CD4-positive, alpha-beta T cell (primary cell): Measurements from ENCODE around the gene GABARAP. TPM values are rescaled to one million over a fixed set of nuclear protein-coding genes. Genes with fewer than 3 reads are reported as not detected.
A peak's percentile ranks its signal among the peaks of the same experiment; 100 is the strongest.

ENCODE experiments used
- ATAC-seq: fragments of 200-7000 bp; cut with Tn5 transposase; one replicate; pipeline ENCODE4 v1.10.0; 2022; ENCODE audit warnings: mild to moderate bottlenecking; ENCODE audit not compliant: poor library complexity
- CTCF ChIA-PET: fragments of 350-600 bp; sonication (Branson Sonifier 250); formaldehyde crosslinking; loops from one replicate; lab custom pipeline; 2021; ENCODE audit warnings: antibody characterized with exemption, inconsistent platforms; lab: Charles Lee
- POLR2A ChIA-PET: fragments of 350-600 bp; sonication (Branson Sonifier 250); formaldehyde crosslinking; loops from one replicate; lab custom pipeline; 2021; ENCODE audit warnings: antibody characterized with exemption, inconsistent platforms; lab: Charles Lee
- DNase-seq, 14 experiments: peaks; one replicate each; pipeline ENCODE4 v3.0.0-alpha.2; 2013 to 2020; ENCODE audit warnings: mixed read lengths in 2 of 14
- H3K27ac ChIP-seq, 2 donors: one replicate each; pipeline versions ENCODE4 v1.5.1 to v1.7.0; 2013; ENCODE audit warnings: low read length in 2 of 2, low read depth in 1 of 2, mild to moderate bottlenecking in 1 of 2
- H3K27me3 ChIP-seq, 2 experiments: 1 replicate in 1 of 2; 2 replicates in 1 of 2; pipeline versions ENCODE4 v1.6.1 to v1.7.0; 2013; ENCODE audit warnings: low read length in 2 of 2, control low read depth in 1 of 2, mild to moderate bottlenecking in 1 of 2, moderate library complexity in 1 of 2; ENCODE audit not compliant: insufficient read depth in 2 of 2, control insufficient read depth in 1 of 2
- H3K36me3 ChIP-seq: one replicate; pipeline ENCODE4 v1.6.1; 2013; ENCODE audit warnings: low read length, control low read depth; ENCODE audit not compliant: insufficient read depth
- H3K4me1 ChIP-seq: one replicate; pipeline ENCODE4 v1.6.1; 2013; ENCODE audit warnings: low read length, control low read depth; ENCODE audit not compliant: insufficient read depth
- H3K4me3 ChIP-seq: one replicate; pipeline ENCODE4 v1.5.1; 2013; ENCODE audit warnings: mild to moderate bottlenecking, low read length, moderate library complexity
- H3K9me3 ChIP-seq, 2 experiments: 1 replicate in 1 of 2; 2 replicates in 1 of 2; pipeline versions ENCODE4 v1.6.1 to v1.7.0; 2013; ENCODE audit warnings: low read length in 2 of 2, mild to moderate bottlenecking in 2 of 2, control low read depth in 1 of 2, moderate library complexity in 1 of 2; ENCODE audit not compliant: control insufficient read depth in 1 of 2, insufficient read depth in 1 of 2
- H3K27ac Mint-ChIP-seq: one replicate; pipeline ENCODE4 v1.8.0; 2020; ENCODE audit warnings: mixed read lengths
- H3K27me3 Mint-ChIP-seq: one replicate; pipeline ENCODE4 v1.8.0; 2021; ENCODE audit warnings: mixed read lengths
- H3K36me3 Mint-ChIP-seq: one replicate; pipeline ENCODE4 v1.8.0; 2021; ENCODE audit warnings: low read depth, mixed read lengths
- H3K4me1 Mint-ChIP-seq: one replicate; pipeline ENCODE4 v1.8.0; 2021; ENCODE audit warnings: low read depth, mixed read lengths
- H3K4me3 Mint-ChIP-seq: one replicate; pipeline ENCODE4 v1.8.0; 2020; ENCODE audit warnings: mild to moderate bottlenecking, mixed read lengths
- H3K9me3 Mint-ChIP-seq: one replicate; pipeline ENCODE4 v1.8.0; 2020; ENCODE audit warnings: mixed read lengths
- CTCF ChIP-seq: fragments of 200-600 bp; IDR thresholded peaks from one replicate; pipeline ENCODE4 v1.8.0; 2022; ENCODE audit warnings: antibody characterized with exemption, mild to moderate bottlenecking
- intact Hi-C, 2 experiments: fragments of 100-400 bp; cut with DNase I in 1 of 2; cut with micrococcal nuclease in 1 of 2; formaldehyde crosslinking; loops; one replicate each; pipeline versions ENCODE4 v1.15.1 to v1.9.0; 2023 to 2025; cut with DNase I, micrococcal nuclease
- total RNA-seq, 174 experiments: library from RNA in 2 of 174; stranded (reverse) in 2 of 174; gene quantifications; one replicate each; pipeline ENCODE4 v1.2.3 and lab custom pipeline; 2021 to 2026

GABARAP gene
- total RNA-seq, 2 experiments from 2014 or later: 182 to 195 TPM

- ChIA-PET POLR2A (no interaction called here), CTCF (no interaction called here)
- H3K4me3 Mint-ChIP-seq: no peak overlapping the region
- Histone ChIP-seq H3K4me1 (peaks cover 26% of the 10 kb centered on the region), H3K9me3 (no peaks in the 10 kb centered on the region), H3K27ac (no peak overlapping the region), H3K27me3 (no peaks in the 10 kb centered on the region), H3K4me3 (no peak overlapping the region), H3K36me3 (peaks cover 61% of the 10 kb centered on the region)
- H3K9me3 Mint-ChIP-seq: no peaks in the 10 kb centered on the region
- intact Hi-C loops: no loop called here
- H3K27me3 Mint-ChIP-seq: no peaks in the 10 kb centered on the region
- H3K27ac Mint-ChIP-seq: no peak overlapping the region
- peaks cover 67% of the 10 kb centered on the region for H3K36me3 Mint-ChIP-seq
- TF ChIP-seq CTCF: no peak
- ATAC-seq (no peak), DNase-seq (no peak)
- H3K4me1 Mint-ChIP-seq: peaks cover 28% of the 10 kb centered on the region
Observed at GRCh38 chr17:7228920-7229319, 13.3 kb downstream of the GABARAP start.

DNA sequence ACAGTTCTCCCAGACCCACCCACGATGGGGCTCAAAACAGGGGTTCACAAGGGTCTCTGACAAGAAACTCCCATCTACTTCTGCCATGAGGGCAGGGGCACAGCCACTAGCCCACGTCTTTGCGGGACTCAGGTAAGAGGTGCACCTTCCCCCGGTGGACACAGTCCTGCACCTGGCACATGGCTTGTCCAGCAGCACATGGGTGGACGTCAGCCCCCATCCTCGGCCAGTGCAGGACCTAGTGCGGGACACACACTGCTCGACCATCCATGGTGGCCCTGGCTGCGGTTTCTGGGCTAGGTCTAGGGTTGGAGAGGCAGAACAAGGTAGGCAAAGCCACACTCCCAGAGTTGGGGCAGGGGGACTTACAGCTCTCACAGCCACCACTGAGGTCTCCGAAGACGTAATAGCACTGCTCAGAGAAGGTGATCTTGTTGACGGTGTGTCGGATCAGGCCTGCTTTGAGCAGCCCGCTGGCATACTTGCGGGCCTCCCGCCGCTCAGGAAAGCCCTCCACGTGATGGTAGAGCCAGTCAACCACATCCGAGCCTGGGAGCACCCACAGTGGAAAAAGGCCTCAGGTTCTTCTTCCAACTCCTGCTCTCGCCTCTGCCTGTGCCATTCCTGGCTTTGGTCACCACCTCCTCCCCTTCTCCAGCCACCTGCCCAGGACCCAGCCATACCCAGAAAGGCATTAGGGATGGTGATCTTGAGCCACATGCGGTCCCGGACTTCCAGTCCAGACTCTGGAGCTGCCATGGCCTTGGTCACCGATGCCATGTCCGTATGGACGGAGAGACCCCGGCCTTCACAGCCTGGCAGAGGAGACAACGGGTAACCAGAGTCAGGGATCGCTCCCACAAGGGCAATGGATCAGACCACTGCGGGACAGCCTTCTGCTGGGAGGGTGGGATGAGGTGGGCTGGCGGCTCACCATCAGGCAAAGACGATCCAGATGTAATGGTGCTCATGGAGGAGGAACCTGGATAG, 15.2 kb downstream of the GABARAP start:
- Mint-ChIP-seq H3K27me3 (no peaks in the 10 kb centered on the region), H3K9me3 (no peaks in the 10 kb centered on the region), H3K36me3 (peaks cover 72% of the 10 kb centered on the region), H3K4me1 (peaks cover 11% of the 10 kb centered on the region), H3K27ac (no peak overlapping the region), H3K4me3 (no peak overlapping the region)
- DNase-seq (no peak), ATAC-seq (no peak)
- CTCF ChIA-PET: interaction anchor here (0.6 kb wide), 1 partner anchor 173 kb away, joined by 4 read pairs; no protein-coding TSS in a partner anchor
- Histone ChIP-seq H3K4me3 (no peak overlapping the region), H3K9me3 (no peaks in the 10 kb centered on the region), H3K4me1 (peaks cover 9% of the 10 kb centered on the region), H3K27ac (no peak overlapping the region), H3K36me3 (peaks cover 80% of the 10 kb centered on the region), H3K27me3 (no peaks in the 10 kb centered on the region)
- TF ChIP-seq CTCF: no peak
- POLR2A ChIA-PET: no interaction called here
- intact Hi-C loops: no loop called here

- H3K27ac Mint-ChIP-seq: no peak overlapping the region
- Histone ChIP-seq H3K4me1 (peaks cover 13% of the 10 kb centered on the region), H3K27ac (no peak overlapping the region), H3K9me3 (no peaks in the 10 kb centered on the region), H3K36me3 (peaks cover 87% of the 10 kb centered on the region), H3K4me3 (no peak overlapping the region), H3K27me3 (no peaks in the 10 kb centered on the region)
- no peaks in the 10 kb centered on the region for H3K9me3 Mint-ChIP-seq
- H3K4me1 Mint-ChIP-seq: peaks cover 12% of the 10 kb centered on the region
- DNase-seq (peak in 1 of 14 experiments; percentile 4), ATAC-seq (no peak)
- TF ChIP-seq CTCF: no peak
- CTCF ChIA-PET: no interaction called here
- peaks cover 67% of the 10 kb centered on the region for H3K36me3 Mint-ChIP-seq
- no peaks in the 10 kb centered on the region for H3K27me3 Mint-ChIP-seq
- intact Hi-C loops: no loop called here
- no peak overlapping the region for H3K4me3 Mint-ChIP-seq
- POLR2A ChIA-PET: interaction anchor here (13.1 kb wide), 1 partner anchor 12 kb away, joined by 234 read pairs; the partner anchor contains the start of genes DVL2, GABARAP and PHF23
Observed at GRCh38 chr17:7225711-7226331, 16.4 kb downstream of the GABARAP start.
